ENCODE data around the gene C9orf152.

DNA sequence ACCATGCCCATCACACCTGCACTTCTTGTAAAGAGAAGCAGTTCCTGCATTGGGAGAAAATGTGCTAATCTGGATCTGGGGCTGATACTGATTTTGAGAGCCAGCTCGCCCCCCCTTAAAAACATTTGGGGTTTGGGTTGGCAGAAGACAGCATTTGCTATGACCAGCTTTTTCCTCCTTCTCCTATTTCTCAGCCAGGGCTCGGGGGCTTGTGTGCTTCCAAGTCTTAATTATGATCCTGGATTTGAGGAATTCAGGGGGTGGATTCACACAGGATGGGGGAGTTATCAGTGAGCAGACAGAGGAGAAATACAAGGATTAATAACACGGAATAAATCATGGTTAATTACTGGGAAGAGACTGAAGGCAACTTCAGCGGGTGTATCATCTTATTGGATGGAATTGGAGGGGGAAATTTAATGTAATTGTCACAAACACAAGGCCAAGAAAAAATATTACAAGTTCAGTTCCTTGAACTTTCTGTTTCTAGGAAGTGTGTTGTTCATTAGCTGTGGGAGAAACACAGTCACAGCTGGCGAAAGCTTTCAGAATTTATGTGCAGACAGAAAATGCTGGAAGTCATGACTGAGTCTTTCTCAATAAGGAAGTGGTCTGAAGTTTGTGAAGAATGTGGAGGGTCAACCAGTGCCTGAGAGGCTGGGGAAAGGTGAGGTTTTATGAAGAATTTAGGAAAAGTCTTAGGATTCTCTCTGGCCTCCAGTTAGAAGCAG lies 15.3 kb downstream of the C9orf152 start:
- TF ChIP-seq, protein P1, sequence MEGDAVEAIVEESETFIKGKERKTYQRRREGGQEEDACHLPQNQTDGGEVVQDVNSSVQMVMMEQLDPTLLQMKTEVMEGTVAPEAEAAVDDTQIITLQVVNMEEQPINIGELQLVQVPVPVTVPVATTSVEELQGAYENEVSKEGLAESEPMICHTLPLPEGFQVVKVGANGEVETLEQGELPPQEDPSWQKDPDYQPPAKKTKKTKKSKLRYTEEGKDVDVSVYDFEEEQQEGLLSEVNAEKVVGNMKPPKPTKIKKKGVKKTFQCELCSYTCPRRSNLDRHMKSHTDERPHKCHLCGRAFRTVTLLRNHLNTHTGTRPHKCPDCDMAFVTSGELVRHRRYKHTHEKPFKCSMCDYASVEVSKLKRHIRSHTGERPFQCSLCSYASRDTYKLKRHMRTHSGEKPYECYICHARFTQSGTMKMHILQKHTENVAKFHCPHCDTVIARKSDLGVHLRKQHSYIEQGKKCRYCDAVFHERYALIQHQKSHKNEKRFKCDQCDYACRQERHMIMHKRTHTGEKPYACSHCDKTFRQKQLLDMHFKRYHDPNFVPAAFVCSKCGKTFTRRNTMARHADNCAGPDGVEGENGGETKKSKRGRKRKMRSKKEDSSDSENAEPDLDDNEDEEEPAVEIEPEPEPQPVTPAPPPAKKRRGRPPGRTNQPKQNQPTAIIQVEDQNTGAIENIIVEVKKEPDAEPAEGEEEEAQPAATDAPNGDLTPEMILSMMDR (IDR thresholded peaks at IDR 0.05) = no peak
- TF ChIP-seq NR2C2 (CRISPR knock-in tag; IDR thresholded peaks at IDR 0.05) = no peak
- no peak for TF ChIP-seq NFYB (CRISPR knock-in tag; conservative IDR thresholded peaks at IDR 0.05; ENCODE audit: low read depth)
- TF ChIP-seq TP53 (CRISPR knock-in tag; IDR thresholded peaks at IDR 0.05) = no peak
- TF ChIP-seq, protein P2, sequence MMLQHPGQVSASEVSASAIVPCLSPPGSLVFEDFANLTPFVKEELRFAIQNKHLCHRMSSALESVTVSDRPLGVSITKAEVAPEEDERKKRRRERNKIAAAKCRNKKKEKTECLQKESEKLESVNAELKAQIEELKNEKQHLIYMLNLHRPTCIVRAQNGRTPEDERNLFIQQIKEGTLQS (CRISPR knock-in tag; conservative IDR thresholded peaks at IDR 0.05) = no peak
- TF ChIP-seq, protein P3, sequence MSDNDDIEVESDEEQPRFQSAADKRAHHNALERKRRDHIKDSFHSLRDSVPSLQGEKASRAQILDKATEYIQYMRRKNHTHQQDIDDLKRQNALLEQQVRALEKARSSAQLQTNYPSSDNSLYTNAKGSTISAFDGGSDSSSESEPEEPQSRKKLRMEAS (CRISPR knock-in tag; IDR thresholded peaks at IDR 0.05) = no peak
- TF ChIP-seq TCF7 (CRISPR knock-in tag; IDR thresholded peaks at IDR 0.05; ENCODE audit: low read depth) = no peak
- no peak for TF ChIP-seq FOXP1 (CRISPR knock-in tag; IDR thresholded peaks at IDR 0.05; ENCODE audit: borderline replicate concordance)
